Thyroid gland (tissue), 4 donors: ENCODE results near the gene TAP2.

ENCODE experiments used
- POLR2A ChIP-seq, 2 donors: fragments of 450-650 bp; IDR thresholded peaks; one replicate each; pipeline ENCODE4 v1.6.1; 2017; ENCODE audit warnings: antibody characterized with exemption in 2 of 2, mild to moderate bottlenecking in 2 of 2, moderate library complexity in 1 of 2
- TF ChIP-seq, protein P1 (sequence below), 6 experiments: fragments of 200-600 bp in 3 of 6; fragments of 450-650 bp in 3 of 6; sonication (generic) in 3 of 6; IDR thresholded peaks; one replicate each; pipeline ENCODE4 v1.5.1; 2016 to 2019; ENCODE audit warnings: antibody characterized with exemption in 6 of 6, mild to moderate bottlenecking in 2 of 6, inconsistent platforms in 1 of 6, moderate library complexity in 1 of 6

DNA sequence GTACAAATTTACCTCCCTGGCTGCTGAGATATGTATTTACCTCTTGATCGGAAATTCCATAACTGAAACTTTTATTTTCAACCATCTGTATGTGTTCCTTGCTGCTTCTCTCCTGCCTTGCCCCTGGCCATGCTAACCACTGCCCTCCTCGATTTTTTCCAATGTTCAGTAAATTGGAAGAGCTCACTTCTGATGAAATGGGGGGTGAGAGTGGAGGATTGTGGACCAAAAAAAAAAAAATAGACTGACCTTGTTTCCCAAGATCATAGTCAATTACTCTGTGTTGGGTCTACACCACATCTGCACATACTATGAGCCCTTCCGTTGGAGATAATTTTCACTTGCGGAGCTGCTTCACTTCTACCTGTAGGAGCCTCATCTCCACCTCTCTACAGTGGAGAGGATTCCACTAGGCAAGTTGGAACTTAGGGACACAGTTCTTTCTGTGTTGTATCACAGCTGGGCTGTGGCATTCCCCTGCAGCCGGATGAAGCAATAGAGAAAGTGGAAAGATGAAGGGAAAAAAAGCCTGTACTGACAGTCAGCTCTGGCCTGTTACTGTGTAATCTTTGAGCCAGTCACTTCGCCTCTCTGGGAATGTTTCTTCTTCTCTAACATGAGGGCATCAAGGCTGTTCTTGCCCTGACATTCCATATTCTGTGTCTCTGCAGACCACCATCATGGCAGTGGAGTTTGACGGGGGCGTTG lies 17.1 kb upstream of the TAP2 start:
- TF ChIP-seq, protein P1, sequence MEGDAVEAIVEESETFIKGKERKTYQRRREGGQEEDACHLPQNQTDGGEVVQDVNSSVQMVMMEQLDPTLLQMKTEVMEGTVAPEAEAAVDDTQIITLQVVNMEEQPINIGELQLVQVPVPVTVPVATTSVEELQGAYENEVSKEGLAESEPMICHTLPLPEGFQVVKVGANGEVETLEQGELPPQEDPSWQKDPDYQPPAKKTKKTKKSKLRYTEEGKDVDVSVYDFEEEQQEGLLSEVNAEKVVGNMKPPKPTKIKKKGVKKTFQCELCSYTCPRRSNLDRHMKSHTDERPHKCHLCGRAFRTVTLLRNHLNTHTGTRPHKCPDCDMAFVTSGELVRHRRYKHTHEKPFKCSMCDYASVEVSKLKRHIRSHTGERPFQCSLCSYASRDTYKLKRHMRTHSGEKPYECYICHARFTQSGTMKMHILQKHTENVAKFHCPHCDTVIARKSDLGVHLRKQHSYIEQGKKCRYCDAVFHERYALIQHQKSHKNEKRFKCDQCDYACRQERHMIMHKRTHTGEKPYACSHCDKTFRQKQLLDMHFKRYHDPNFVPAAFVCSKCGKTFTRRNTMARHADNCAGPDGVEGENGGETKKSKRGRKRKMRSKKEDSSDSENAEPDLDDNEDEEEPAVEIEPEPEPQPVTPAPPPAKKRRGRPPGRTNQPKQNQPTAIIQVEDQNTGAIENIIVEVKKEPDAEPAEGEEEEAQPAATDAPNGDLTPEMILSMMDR (IDR thresholded peaks at IDR 0.05), result no peak
- no peak for TF ChIP-seq POLR2A (IDR thresholded peaks at IDR 0.05)
